Stimulated activated naive CD8-positive, alpha-beta T cell treated with anti-CD3 and anti-CD28 coated beads, Interleukin-15, Interleukin-2, amounts not matched to agents 100 U/mL and 50 U/mL, for 24 hours (primary cell): Measurements from ENCODE around the gene CDHR5.

Experiments used
- ATAC-seq: fragments of 150-1000 bp; cut with Tn5 transposase; one replicate; pipeline ENCODE4 v1.10.0; 2021
- DNase-seq: peaks from one replicate; pipeline ENCODE4 v3.0.0; 2021

Gene CDHR5

GRCh38 chr11:621838-622237, 2.9 kb downstream of the CDHR5 start:
- ATAC-seq, result no peak

GRCh38 chr11:620935-621814, 3.6 kb downstream of the CDHR5 start:
- no peak for ATAC-seq
- no peak for DNase-seq

More at GRCh38 chr11:621838-622237, 2.9 kb downstream of the CDHR5 start:
- no peak for DNase-seq

- ATAC-seq (no peak), DNase-seq (no peak)
Measured at GRCh38 chr11:620201-620600, 4.6 kb downstream of the CDHR5 start.

- ATAC-seq, result no peak
- no peak for DNase-seq
Measured at GRCh38 chr11:619628-620050, 5.1 kb downstream of the CDHR5 start.

- ATAC-seq, result no peak
- no peak for DNase-seq
Measured at GRCh38 chr11:618856-619627, 5.7 kb downstream of the CDHR5 start.

GRCh38 chr11:617912-618682, 6.7 kb downstream of the CDHR5 start:
- no peak for DNase-seq
- ATAC-seq, result no peak

- DNase-seq (no peak), ATAC-seq (no peak)
Measured at GRCh38 chr11:617199-617911, 7.4 kb downstream of the CDHR5 start.

GRCh38 chr11:616320-617198, 8.2 kb downstream of the CDHR5 start:
- no peak for ATAC-seq
- no peak for DNase-seq

GRCh38 chr11:615504-616319, 9.0 kb downstream of the CDHR5 start, which contains the start of gene IRF7:
TSS of gene IRF7 (minus strand) at chr11:615950. CDS start at chr11:615364, 586 bp downstream.
- DNase-seq (peak; percentile 89), ATAC-seq (peak; percentile 84)

- ATAC-seq (no peak), DNase-seq (no peak)
Measured at GRCh38 chr11:614623-615503, 9.9 kb downstream of the CDHR5 start.

- ATAC-seq, result no peak
- no peak for DNase-seq
Measured at GRCh38 chr11:614021-614622, 10.6 kb downstream of the CDHR5 start.

- ATAC-seq (peak; percentile 7), DNase-seq (peak; percentile 85)
Measured at GRCh38 chr11:613369-613968, 11.3 kb downstream of the CDHR5 start.

GRCh38 chr11:612961-613300, 11.8 kb downstream of the CDHR5 start:
- DNase-seq, result no peak
- ATAC-seq, result no peak

GRCh38 chr11:612201-612960, 12.4 kb downstream of the CDHR5 start:
- no peak for DNase-seq

GRCh38 chr11:611001-611996, 13.5 kb downstream of the CDHR5 start:
- no peak for ATAC-seq
- DNase-seq, result no peak

More at GRCh38 chr11:612201-612960, 12.4 kb downstream of the CDHR5 start:
- no peak for ATAC-seq
